GM12872 (cell line): Measurements from ENCODE around the gene DIAPH2.

Experiments used
- TF ChIP-seq, protein P1 (sequence below): IDR thresholded peaks from 3 replicates; pipeline ENCODE4 v1.5.1; 2011; ENCODE audit warnings: low read depth, mild to moderate bottlenecking, low read length, moderate library complexity; ENCODE audit not compliant: insufficient read depth

The DIAPH2 gene

DNA sequence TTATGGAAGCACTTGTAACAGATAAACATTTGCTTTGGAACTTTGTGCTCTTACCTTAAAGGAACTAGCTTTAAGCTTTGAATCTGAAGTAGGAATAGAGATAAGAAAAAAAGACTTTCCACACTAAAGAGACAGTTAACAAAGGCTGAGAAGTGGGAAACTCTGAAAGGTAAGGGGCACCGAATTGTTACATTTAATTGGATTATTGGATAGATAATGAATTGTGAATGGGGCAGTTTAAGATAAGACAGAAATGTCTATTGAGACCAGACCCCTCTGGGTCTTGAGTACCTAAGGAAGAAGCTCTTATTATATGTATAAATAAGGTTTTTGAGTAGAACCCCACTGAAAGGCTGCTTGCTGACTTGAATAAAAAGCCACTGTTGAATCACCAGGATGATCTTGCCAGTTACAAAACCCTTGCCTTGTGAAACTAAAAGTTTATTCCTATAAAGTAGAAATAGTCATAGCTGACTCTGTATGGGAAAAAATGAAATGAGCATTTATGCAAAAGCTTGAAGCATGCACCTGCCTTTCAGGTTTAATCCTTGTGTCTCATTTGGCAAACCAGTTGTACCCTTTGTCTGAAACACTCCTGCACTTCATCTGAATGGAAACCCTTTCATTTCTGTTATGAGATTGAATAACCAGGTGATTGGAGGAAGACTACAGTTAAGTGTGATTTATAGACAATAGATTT, 622.3 kb downstream of the DIAPH2 start:
- TF ChIP-seq, protein P1, sequence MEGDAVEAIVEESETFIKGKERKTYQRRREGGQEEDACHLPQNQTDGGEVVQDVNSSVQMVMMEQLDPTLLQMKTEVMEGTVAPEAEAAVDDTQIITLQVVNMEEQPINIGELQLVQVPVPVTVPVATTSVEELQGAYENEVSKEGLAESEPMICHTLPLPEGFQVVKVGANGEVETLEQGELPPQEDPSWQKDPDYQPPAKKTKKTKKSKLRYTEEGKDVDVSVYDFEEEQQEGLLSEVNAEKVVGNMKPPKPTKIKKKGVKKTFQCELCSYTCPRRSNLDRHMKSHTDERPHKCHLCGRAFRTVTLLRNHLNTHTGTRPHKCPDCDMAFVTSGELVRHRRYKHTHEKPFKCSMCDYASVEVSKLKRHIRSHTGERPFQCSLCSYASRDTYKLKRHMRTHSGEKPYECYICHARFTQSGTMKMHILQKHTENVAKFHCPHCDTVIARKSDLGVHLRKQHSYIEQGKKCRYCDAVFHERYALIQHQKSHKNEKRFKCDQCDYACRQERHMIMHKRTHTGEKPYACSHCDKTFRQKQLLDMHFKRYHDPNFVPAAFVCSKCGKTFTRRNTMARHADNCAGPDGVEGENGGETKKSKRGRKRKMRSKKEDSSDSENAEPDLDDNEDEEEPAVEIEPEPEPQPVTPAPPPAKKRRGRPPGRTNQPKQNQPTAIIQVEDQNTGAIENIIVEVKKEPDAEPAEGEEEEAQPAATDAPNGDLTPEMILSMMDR = no peak

DNA sequence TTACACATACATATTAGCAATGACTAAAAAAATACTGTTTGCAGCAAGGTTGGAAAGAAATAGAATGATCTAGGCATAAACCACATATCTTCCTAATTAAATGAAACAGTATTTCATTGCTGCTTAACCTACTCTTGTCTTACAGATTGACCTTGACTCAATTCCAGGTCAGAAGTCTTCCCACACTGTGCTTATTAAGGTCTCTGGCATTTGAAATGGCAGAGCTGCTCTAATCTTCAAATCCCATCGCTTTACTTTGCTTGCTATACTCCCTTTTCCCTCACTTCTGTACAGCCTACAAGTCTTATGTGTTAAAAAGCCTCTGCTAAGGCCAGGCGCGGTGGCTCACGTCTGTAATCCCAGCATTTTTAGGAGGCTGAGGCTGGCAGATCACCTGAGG, 623.5 kb downstream of the DIAPH2 start:
- TF ChIP-seq, protein P1 = no peak

DNA sequence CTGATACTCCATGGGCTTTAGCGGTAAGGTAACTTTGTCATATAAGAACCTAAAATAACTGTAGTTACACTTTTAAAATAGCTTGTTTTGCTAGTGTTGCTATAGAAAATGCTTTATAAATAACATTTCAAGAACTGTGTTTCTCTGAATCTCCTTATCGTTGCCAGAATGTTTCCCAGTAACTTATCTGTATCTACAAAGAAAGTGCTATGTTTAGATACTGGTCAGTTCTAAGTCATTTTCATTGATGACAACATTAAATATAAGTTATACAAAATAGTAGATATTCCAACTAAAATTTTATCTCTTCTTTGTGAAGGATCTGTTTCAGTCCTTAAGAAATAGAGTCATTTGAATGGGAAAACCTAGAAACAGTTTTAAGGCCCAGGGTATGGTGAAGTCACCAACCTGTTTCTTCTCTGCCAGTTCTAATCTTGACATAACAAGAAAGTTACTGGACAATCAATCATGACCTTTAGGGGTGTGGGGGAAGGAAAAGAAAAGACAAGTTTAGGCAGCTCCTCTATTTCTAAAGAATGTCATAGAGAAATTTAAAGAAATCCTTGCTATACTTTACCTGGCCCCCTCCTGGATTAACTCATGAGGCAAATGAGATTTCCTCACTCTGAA, 625.0 kb downstream of the DIAPH2 start:
- TF ChIP-seq, protein P1 = no peak

DNA sequence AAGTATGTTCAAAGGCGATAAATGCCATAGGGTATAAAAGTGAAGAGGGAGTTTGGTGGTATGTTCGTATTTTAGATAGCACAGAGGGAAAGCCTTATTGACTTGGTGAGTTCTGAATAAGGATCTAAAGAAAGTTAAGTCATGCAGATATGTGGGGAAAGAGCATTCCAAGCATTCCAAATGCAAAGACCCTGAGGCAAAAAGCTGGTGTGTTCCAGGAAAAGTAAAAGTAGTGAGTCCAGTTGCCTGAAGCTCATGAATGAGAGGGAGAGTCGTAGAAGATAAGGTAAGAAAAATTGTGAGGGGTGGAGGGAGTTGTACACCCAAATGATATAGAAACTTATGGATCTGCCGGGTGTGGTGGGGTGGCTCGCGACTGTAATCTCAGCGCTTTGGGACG, 625.7 kb downstream of the DIAPH2 start:
- TF ChIP-seq, protein P1 = no peak

DNA sequence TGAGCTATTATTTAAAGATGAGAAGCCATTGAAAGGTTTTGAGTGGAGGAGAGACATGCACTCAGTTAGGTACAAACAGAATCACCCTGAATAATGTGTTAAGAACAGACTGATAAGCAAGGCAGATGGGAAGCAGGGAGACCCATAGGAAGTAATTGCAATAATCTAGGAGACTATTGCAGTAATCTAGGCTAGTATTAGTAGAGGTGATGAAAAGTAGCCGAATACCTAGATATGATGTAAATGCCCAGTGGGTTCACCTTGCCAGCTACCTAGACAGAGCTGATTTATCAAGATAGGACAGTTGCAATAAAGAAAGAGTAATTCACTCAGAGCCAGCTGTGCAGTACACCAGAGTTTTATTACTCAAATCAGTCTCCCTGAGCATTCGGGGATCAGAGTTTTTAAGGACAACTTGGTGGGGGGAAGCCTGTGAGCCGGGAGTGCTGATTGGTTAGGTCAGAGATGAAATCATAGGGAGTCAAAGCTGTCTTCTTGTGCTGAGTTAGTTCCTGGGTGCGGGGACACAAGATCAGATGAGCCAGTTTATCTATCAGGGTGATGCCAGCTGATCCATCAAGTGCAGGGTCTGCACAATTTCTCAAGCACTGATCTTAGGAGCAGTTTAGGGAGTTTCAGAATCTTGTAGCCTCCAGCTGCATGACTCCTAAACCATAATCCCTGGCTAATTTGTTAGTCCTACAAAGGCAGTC, 626.6 kb downstream of the DIAPH2 start:
- TF ChIP-seq, protein P1 = no peak

DNA sequence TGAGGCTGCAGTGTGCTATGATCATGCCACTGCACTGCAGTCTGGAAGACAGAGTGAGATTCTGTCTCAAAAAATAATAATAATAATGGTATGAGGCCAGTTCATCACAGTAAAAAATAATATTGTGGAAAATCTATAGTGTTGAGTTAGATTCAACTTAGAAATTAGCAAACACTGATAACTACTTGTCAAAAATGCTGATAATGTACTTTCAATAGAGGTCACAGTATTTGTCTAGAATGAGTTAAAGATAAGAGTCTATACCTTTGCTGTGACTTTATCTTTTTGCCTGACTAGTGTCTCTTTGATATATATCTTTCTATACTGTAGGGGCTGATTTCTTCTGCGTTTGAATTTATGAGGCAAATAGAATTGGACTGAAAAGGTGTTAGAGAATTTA, 629.7 kb downstream of the DIAPH2 start:
- TF ChIP-seq, protein P1 = no peak

DNA sequence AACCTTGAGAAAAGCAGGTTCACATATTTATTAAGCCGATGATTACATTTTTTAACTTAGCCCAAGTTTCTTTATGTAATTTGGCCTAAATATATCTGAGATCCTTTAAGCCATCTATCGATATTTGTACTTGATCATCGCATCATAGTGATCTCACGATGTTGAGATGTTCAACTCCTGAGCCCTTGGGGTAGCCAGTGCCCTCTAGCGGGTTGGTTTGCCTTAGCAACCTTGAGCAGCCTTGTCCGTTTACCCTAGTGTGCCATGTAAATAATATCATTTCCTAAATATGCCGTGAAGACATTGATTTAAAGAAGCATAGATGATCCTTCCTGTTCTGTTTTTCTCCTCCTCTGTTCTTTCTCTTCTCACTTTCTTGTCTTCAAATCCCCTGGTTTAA, 631.3 kb downstream of the DIAPH2 start:
- TF ChIP-seq, protein P1 = no peak
